Activated T-cell treated with anti-CD3 and anti-CD28 coated beads for 24 hours (primary cell): Measurements from ENCODE around the gene GPR26.
"Not testable (repeated sequence)": the region's sequence is repeated elsewhere in the genome, so short reads cannot be mapped to it uniquely, and the experiment has no call there.

ENCODE experiments used
- DNase-seq: peaks from one replicate; pipeline ENCODE4 v3.0.0-alpha.2; 2020; ENCODE audit warnings: low read depth

Gene GPR26

DNA sequence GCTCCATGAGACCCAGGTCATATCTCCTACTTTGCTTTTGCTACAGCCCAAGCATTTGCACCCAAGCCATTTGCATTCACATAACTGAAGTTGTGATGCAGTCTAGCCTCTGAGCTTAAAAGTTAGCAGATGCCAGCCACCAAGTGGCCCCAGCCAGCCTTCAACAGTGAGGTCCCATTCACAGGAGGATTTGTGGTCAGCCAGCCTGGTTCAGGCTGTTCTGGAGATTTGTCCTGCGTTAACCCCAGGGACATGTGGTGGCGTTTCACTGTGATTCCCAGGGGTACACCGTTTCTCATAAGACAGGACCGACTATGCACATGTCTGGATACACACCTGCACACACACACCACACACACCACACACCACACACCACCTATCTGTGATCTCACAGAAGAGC lies 51.2 kb downstream of the GPR26 start:
- DNase-seq: no peak

DNA sequence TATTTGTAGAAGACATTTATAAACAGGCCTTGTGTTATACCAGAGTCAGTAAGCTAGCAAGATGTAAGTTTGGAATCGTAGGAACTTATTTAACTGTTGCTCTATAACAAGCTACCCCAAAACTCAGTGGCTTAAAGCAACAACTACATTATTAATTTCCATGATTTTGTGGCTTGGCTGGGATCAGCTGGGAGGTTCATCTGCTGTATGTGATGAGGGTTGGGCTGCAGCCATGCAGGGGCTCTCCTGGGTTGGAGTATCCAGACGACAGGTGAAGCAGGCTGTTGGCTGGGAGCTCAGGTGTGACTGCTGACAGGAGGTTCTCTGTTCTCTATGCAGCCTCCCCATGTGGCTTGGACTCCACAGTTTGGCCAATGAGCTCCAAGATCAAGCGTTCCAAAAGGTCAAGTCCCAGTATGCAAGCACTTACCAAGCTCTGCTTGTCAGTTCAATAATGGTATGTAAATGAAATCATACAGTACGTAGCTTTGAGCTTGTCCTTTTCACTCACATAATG lies 52.4 kb downstream of the GPR26 start:
- DNase-seq: no peak

DNA sequence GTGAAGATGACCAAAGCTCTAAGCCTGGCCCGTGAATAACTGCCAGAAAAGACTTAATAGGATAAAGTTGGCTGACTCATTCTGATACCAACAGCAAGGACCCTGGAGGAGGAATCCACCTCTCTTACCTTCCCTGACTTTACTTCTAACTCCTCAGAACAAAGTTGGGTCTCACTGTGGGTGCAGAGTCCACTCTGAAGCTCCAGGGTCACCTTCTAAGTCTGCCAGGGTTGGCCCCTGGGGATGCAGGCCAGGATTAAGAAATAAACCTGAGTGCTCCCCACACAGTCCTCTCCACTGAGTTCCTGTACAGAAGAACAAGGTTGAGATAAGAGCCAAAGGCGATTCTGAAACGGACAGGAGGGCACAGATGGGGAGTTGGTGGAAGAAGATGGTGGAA lies 54.4 kb downstream of the GPR26 start:
- DNase-seq: no peak

DNA sequence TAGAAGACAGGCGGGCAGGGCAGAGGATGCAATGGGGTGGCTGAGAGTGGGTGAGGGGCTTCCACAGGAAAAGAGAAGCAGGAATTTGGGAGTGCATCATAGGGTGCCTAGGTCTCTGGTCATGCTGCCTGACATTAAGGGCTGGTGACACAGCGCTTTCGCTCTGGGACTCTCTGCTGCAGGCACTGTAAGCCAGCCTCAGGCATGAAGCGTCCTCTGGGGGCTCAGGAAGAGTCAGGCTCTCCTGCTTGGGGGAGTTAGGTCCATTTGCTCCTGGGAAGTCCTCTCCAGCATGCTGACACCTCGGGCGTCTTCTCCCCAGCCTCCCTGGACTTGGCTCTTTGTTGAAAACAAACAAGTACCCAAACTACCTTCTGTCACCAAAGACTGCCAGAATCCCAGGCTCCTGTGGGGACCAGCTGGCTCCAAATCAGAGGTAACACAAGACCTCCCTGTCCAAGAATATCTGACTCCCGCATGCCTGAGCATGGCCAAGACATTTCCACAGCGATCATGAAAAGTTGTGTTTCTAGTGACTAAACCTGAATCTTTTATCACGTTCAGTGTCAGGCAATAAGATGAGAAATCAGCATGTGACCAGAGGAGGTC lies 55.4 kb downstream of the GPR26 start:
- DNase-seq: no peak

DNA sequence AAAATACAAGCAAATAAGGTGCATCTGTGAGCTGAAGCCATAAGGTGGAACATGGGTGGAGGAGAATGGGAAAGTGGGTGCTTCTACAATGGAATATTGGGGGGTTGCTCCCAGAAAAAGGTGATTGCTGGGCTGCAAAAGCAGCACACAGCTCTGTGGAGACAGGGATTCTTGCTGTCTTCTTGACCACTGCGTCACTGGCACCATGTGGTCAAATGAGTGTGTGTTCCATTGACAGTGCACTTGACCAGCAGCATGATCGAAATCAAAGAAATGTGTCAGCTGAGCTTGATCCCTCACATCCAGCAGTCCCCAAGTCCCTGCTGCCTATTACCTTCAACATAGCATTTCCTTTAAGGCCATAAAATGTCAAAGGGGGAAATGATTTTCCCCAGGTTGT lies 56.2 kb downstream of the GPR26 start:
- no peak for DNase-seq

DNA sequence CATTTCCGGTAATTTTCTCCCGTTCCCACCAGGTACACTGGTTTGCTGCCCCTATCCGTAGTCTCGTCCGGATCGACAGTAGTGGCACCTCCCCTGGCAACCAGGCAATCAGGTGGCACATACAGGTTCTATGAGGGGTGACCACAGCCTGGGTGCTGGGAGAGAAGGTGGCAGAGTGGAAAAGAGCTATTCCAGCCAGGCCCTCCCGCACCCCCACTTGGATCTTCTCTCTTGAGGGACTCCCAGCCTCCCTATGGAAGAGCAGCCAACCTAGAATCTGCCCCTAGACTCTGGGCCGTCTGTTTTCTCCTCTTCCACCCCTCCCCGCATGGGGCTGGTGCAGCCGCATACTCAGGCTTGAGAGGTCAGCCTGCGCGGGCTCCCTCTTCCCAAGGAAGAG lies 58.6 kb downstream of the GPR26 start:
- DNase-seq: no peak

DNA sequence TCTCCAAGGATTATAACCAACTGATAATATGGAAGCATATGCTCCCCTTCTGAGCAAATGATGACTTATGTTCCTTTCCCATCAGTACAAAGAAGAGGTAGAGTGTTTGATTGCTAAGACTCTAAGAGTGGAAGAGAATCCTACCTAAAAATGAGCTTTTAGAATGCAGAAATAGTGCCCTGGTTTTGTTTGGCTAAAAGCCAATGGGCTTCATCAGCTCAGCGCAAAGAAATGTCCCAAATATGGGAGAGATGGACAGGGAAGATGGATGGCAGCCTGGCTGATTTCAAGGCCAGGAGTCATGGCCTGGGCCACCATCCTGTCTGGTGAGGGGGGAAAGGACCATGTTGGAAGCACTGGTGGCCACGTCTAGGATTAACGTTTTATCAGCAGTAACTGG lies 60.2 kb downstream of the GPR26 start:
- no peak for DNase-seq

DNA sequence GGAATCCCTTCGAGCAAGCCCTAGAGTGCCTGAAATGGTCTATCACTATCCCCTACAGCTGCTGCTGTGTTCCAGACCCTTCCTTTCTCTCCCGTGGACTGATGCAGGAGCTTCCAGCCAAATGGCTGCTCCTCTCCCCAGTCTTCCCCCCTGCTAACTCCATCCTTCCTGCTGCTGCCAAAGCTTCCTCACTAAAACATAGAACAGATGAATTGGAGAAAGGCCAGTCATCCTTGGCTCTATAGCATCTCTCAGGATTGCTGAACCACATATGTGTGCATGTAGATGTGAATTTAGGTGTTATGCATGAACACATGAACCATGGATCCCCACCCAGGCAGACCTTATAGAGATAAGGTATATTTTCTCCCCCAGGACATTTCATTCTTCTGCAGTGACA lies 60.7 kb downstream of the GPR26 start:
- DNase-seq: no peak

DNA sequence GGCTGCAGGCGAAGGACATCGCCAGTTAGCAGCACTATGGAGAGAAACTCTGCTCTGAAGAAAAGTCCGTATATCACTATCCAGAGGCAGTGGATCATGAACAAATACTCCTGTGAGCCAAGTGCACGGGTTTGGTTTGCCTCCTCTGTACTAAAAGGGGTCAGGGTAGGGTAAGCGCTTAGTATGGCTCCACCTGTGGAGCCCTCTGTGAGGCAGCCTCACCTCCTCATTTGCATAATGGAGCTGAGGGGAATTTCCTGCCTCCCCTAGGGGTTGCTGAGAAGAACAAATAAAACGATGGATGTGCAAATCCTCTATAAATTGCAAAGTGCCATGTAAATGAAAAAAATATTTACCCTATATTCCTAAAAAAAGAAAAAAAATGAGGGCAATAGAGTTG lies 63.4 kb downstream of the GPR26 start:
- no peak for DNase-seq

DNA sequence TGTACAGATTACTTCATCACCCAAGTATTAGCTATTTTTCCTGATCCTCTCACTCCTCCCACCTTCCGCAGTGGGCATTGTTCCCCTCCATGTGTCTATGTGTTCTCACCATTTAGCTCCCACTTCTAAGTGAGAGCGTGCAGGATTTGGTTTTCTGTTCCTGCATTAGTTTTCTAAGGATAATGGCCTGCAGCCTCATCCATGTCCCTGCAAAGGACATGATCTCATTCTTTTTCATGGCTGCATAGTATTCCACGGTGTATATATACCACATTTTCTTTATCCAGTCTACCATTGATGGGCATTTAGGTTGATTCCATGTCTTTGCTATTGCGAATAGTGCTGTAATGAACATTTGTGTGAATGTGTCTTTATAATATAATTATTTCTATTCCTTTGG lies 70.8 kb downstream of the GPR26 start:
- not testable (repeated sequence) for DNase-seq

DNA sequence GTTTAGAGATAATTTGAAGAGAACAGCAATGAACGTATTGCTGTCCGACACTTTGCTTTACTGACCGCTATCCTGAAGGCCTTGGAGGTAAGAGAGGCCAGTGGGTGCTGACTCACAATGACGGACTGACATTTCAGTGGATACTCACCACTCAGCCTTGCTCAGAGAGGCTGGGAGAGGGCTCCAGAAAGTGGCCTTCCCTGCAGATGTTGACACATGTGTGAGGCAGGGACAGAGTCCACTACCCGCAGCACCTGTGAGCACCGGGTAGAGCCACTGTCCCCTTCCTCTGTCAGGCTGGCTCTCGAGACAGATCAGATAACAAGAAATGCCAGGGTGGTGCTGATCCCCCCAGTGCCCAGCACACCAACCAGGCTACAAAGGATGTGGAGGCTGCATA lies 75.0 kb downstream of the GPR26 start:
- no peak for DNase-seq

DNA sequence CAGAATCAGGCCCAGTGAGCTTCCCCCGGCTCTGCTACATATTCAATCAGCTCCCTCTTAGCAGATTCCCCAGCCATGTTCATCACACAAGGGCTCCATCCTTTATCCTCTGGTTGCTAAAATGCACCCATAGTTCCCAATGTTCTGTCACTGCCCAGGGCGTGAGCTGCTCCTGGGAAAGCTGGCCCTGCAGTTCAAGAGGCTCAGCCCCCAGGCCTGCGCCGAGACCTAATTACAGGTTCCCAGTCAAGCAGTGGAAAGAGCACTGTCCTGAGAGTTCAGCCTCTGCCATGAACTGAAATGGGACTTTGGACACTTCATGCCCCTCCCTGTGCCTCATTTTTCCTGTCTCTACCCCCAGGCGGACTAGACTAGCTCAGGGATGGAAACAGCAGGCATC lies 75.6 kb downstream of the GPR26 start:
- no peak for DNase-seq

DNA sequence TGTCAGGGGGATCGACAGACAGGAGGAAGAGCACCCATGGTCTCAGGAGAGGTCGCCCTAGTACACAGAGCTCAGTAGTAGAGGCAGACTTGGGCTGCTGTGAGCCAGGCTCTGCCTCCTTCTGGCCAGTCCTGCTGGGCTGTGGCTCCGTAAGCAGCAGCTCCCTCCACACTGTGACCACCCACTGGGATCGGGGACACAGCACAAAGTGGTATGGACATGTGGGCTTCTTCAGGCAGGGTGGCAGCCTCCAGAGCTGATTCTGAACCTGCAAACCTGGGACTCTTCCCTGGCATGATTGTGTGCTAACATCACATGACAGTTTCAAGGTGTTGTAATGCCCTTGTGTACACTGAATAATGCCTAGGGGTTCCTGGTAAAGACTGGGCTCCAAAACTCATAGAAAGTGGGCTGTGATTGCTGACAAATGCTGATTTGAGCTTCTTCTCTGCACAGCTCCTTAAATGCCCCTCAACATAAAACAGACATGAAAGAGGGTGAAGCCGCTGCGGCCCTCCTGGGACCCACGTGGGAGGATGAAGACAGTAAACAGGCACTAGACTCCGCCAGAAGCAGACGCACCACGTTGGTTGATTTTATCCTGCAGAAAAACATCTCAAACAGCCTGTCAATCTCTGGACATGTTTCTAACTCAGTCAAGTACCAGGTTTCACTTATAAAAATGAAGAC lies 76.7 kb downstream of the GPR26 start:
- no peak for DNase-seq

DNA sequence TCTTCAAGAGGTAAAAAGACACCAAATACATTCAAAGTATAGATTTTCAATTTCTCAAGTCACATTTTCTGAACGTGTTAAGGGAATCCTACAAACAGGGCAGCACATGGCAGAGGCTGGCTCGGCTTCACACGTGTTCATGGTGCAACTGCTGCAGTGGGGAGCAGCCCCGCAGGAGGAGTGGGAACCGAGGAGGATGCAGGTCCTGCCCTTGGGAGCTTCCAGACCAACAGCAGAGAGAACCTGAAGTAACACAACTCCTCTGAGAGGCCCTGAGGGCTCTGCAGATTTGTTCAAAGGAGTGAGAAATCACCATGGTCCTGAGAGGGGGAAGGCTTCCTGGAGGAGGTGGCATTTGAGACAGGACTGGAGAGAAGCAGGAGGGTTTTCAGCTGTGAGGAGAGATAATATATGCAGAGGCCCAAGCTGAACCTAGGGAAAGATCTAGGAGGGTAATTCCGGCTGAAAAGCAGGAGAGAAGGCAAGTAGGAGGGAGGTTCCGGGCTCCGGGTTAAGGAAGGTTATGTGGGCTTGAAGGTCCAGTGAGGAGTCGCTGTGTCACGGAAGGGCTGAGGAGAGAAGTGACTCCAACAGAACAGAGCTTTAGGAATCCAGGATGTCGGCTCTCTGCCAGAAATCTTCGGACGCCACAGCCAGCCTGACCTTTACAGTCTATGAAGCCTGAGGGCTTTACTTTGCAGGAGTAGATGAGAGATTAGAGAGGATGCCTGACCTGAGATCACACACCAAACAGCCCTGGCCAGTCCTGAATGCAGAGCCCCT lies 77.5 kb downstream of the GPR26 start:
- DNase-seq: no peak

DNA sequence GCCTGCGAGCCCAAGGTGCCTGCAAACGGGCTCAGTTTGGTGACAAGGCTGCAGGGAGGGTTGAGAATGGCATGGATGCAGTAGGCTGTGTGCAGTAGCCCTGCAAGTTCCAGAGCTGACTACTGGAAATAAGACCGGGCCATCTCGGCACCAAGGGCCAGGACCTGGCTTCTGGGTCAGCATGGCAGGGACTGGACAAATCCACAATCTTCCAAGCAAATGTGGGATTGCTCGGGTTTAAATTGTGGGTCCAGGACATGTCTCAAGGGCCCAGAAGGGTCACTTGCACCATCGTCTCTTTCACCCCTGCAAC lies 78.0 kb downstream of the GPR26 start:
- DNase-seq: no peak
